ENCODE measurements around the gene LARP6.
A peak's percentile ranks its signal among the peaks of the same experiment; 100 is the strongest.

The LARP6 gene

DNA sequence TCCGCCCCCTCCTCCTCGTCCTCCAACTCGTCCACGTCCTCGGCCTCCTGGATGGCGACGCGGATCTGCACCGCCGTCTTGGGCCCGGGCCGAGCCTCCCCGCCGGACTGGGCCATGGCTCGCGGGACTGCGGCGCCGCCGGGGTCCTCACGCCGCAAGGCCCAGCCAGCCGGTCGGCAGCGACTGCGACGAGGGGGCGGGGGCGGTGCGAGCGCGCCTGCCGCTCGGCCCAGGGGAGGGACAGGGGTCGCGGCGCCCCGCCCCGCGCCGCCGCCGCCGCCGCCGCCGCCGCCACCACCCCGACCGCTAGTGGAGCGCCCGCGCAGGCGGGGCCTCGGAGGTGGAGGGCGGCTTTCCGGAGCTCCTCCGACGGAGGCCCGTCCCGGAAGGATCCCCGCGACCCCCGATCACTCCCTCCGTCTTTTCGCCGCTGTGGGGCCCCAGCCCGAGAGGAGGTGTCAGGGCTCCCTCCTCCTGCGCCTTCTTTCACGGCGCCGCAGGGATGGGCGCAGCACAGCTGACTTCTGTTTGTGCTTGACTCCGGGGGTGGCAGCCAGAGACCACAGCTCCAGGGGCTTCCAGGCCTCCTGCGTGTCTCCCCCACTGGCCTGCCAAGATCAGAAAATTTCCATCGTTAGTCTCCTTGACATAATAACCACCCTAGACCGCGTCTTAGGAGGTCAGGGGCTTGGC, at the start of gene LARP6:
TSS of gene LARP6 (minus strand) at position 185 of the 693 bp plus-strand sequence. CDS start at position 116, 69 bp downstream.
- TF ChIP-seq ISL1 (CRISPR knock-in tag; IDR thresholded peaks at IDR 0.05): no peak
- 0 out of 2 replicates have a peak, but pooled peaks have one; percentile 71 for TF ChIP-seq GLIS3 (CRISPR knock-in tag; IDR thresholded peaks at IDR 0.05)
- no peak for TF ChIP-seq BACH2 (CRISPR knock-in tag; IDR thresholded peaks at IDR 0.05; ENCODE audit: borderline replicate concordance)
- TF ChIP-seq, protein P1, sequence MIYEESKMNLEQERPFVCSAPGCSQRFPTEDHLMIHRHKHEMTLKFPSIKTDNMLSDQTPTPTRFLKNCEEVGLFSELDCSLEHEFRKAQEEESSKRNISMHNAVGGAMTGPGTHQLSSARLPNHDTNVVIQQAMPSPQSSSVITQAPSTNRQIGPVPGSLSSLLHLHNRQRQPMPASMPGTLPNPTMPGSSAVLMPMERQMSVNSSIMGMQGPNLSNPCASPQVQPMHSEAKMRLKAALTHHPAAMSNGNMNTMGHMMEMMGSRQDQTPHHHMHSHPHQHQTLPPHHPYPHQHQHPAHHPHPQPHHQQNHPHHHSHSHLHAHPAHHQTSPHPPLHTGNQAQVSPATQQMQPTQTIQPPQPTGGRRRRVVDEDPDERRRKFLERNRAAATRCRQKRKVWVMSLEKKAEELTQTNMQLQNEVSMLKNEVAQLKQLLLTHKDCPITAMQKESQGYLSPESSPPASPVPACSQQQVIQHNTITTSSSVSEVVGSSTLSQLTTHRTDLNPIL (CRISPR knock-in tag; IDR thresholded peaks at IDR 0.05; ENCODE audit: low read depth): no peak
- TF ChIP-seq, protein P2, sequence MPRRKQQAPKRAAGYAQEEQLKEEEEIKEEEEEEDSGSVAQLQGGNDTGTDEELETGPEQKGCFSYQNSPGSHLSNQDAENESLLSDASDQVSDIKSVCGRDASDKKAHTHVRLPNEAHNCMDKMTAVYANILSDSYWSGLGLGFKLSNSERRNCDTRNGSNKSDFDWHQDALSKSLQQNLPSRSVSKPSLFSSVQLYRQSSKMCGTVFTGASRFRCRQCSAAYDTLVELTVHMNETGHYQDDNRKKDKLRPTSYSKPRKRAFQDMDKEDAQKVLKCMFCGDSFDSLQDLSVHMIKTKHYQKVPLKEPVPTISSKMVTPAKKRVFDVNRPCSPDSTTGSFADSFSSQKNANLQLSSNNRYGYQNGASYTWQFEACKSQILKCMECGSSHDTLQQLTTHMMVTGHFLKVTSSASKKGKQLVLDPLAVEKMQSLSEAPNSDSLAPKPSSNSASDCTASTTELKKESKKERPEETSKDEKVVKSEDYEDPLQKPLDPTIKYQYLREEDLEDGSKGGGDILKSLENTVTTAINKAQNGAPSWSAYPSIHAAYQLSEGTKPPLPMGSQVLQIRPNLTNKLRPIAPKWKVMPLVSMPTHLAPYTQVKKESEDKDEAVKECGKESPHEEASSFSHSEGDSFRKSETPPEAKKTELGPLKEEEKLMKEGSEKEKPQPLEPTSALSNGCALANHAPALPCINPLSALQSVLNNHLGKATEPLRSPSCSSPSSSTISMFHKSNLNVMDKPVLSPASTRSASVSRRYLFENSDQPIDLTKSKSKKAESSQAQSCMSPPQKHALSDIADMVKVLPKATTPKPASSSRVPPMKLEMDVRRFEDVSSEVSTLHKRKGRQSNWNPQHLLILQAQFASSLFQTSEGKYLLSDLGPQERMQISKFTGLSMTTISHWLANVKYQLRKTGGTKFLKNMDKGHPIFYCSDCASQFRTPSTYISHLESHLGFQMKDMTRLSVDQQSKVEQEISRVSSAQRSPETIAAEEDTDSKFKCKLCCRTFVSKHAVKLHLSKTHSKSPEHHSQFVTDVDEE (CRISPR knock-in tag; IDR thresholded peaks at IDR 0.05): 0 out of 2 replicates have a peak, but pooled peaks have one; percentile 13
- no peak for TF ChIP-seq PATZ1 (CRISPR knock-in tag; IDR thresholded peaks at IDR 0.05; ENCODE audit: borderline replicate concordance)
- TF ChIP-seq TCF4 (CRISPR knock-in tag; IDR thresholded peaks at IDR 0.05; ENCODE audit: borderline replicate concordance): no peak
- TF ChIP-seq TOX (CRISPR knock-in tag; IDR thresholded peaks at IDR 0.05; ENCODE audit: borderline replicate concordance): no peak
- no peak for TF ChIP-seq PPARA (CRISPR knock-in tag; IDR thresholded peaks at IDR 0.05; ENCODE audit: borderline replicate concordance)
- TF ChIP-seq ZNF565 (CRISPR knock-in tag; conservative IDR thresholded peaks at IDR 0.05; ENCODE audit: low read depth): no peak
- no peak for TF ChIP-seq ZNF8 (CRISPR knock-in tag; IDR thresholded peaks at IDR 0.05)
- TF ChIP-seq ARNTL (CRISPR knock-in tag; IDR thresholded peaks at IDR 0.05; ENCODE audit: borderline replicate concordance, low read depth): no peak
- no peak for TF ChIP-seq ZNF70 (CRISPR knock-in tag; IDR thresholded peaks at IDR 0.05)
- no peak for TF ChIP-seq RARB (CRISPR knock-in tag; IDR thresholded peaks at IDR 0.05)
- no peak for TF ChIP-seq ESRRG (CRISPR knock-in tag; IDR thresholded peaks at IDR 0.05)
- TF ChIP-seq ZC3H10 (CRISPR knock-in tag; IDR thresholded peaks at IDR 0.05): no peak

GRCh38 chr15:70902107-70902506, 48.1 kb upstream of the LARP6 start:
- 0 out of 2 replicates have a peak, but pooled peaks have one; percentile 32 for TF ChIP-seq TOX (CRISPR knock-in tag; IDR thresholded peaks at IDR 0.05; ENCODE audit: borderline replicate concordance)
- TF ChIP-seq ARNTL (CRISPR knock-in tag; IDR thresholded peaks at IDR 0.05; ENCODE audit: borderline replicate concordance, low read depth): no peak
- TF ChIP-seq, protein P3, sequence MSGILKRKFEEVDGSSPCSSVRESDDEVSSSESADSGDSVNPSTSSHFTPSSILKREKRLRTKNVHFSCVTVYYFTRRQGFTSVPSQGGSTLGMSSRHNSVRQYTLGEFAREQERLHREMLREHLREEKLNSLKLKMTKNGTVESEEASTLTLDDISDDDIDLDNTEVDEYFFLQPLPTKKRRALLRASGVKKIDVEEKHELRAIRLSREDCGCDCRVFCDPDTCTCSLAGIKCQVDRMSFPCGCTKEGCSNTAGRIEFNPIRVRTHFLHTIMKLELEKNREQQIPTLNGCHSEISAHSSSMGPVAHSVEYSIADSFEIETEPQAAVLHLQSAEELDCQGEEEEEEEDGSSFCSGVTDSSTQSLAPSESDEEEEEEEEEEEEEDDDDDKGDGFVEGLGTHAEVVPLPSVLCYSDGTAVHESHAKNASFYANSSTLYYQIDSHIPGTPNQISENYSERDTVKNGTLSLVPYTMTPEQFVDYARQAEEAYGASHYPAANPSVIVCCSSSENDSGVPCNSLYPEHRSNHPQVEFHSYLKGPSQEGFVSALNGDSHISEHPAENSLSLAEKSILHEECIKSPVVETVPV (CRISPR knock-in tag; IDR thresholded peaks at IDR 0.05): no peak
- TF ChIP-seq ZFP3 (CRISPR knock-in tag; IDR thresholded peaks at IDR 0.05): no peak
- no peak for TF ChIP-seq ZC3H10 (CRISPR knock-in tag; IDR thresholded peaks at IDR 0.05)
- peak; percentile 99 for ATAC-seq

More for the DNA sequence above, at the start of gene LARP6:
- ATAC-seq: peak; percentile 33

DNA sequence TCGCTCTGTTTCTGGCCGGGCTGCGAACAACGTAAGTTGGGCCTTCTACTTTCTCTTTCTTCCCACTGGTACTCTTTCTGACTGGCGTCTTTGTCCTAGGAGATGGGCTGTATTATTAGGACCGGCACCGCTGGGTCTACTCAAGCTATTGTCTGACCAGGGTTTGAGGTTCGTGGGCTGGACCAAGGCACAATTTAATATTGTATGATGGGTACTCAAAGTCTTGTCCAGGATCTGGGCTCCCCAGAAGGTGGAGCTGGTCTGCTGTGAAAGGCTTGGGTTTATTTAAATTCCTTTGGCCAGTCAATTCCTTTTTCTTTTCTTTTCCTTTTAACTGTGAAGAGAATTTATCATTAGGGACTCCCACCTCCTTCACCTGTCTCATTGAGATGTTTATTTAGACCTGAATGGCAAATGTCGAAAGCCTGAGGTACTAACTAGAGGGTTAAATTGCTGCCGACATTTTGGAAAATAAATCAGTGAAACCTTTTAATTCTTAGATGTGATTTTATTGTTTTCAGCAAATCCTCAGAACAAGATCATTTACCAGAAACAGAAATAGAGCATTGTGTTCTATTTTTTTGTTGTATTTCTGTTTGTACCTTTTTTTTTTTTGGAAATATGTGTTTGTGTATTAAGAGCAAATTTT, 39.1 kb upstream of the LARP6 start:
- ATAC-seq: peak; percentile 74

More for the DNA sequence above, 39.1 kb upstream of the LARP6 start:
- TF ChIP-seq PPARA (CRISPR knock-in tag; IDR thresholded peaks at IDR 0.05; ENCODE audit: borderline replicate concordance) (no peak), CSDC2 (CRISPR knock-in tag; IDR thresholded peaks at IDR 0.05) (no peak), PATZ1 (CRISPR knock-in tag; IDR thresholded peaks at IDR 0.05; ENCODE audit: borderline replicate concordance) (no peak), SNAI2 (CRISPR knock-in tag; IDR thresholded peaks at IDR 0.05) (no peak), ESRRG (CRISPR knock-in tag; IDR thresholded peaks at IDR 0.05) (no peak), ZNF8 (CRISPR knock-in tag; IDR thresholded peaks at IDR 0.05) (no peak), ZFP3 (CRISPR knock-in tag; IDR thresholded peaks at IDR 0.05) (no peak)
